Measurements from ENCODE around the gene TMA7B. TPM values are rescaled to one million over a fixed set of nuclear protein-coding genes. Genes with fewer than 3 reads are reported as not detected.

Gene TMA7B
- total RNA-seq, 1 experiment from 2014 or later = not detected

DNA sequence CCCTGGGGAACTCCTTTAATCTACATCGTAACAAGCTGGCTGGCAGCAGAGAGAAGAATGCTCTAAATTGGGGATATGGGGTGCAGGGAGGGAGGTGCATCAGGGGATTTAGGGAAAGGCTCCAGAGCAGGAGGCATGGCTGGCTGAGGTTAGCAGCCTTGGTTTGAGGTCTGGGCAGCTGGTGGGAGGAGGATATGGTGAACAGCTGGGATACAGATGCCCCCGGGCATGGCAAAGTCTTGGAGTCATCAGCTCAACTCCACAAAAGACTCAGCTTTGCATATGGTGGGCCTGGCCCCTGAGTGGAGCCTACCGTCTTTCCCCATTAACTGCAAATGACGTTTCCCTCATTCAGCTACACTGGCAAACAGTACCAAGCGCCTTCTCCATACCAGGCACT is 40.0 kb downstream of the TMA7B start:
- no peak for DNase-seq
- H3F3A ChIP-seq (ENCODE audit: low read length, unreplicated experiment) = no peaks in the 10 kb centered on the region
- peaks cover 28% of the 10 kb centered on the region for H3K4me1 ChIP-seq (ENCODE audit: insufficient read depth, low read length)
- 0 out of 2 replicates have a peak, but pooled peaks cover 4% of the 10 kb centered on the region for H4K20me1 ChIP-seq (ENCODE audit: low read length)
- intact Hi-C loops (cut with micrococcal nuclease) = no loop called here
- H3K9me2 ChIP-seq (replicated peaks; ENCODE audit: low read length) = no peaks in the 10 kb centered on the region
- H3K4me2 ChIP-seq (ENCODE audit: low read length) = no peak overlapping the region
- H3K79me2 ChIP-seq (ENCODE audit: low read length) = peaks cover 16% of the 10 kb centered on the region
- ATAC-seq = no peak
- ChIA-PET POLR2A (ENCODE audit: unreplicated experiment) (no interaction called here), CTCF (no interaction called here)
- TF ChIP-seq EZH2phosphoT487 (IDR thresholded peaks at IDR 0.05; ENCODE audit: borderline replicate concordance, low read length) (no peak), CTCF (conservative IDR thresholded peaks at IDR 0.05; ENCODE audit: low read depth, low read length) (no peak), EZH2 (IDR thresholded peaks at IDR 0.05; ENCODE audit: low read length, unreplicated experiment) (no peak)
- H3K27me3 ChIP-seq (ENCODE audit: low read length) = no peaks in the 10 kb centered on the region
- no TSS peak for BruUV-seq (replicated peaks)
- no peak overlapping the region for H2AFZ ChIP-seq (ENCODE audit: low read length)
- H3K27ac ChIP-seq (ENCODE audit: low read length) = no peak overlapping the region
- H3K36me3 ChIP-seq (ENCODE audit: low read depth, low read length) = no peaks in the 10 kb centered on the region
- no peak overlapping the region for H3K9ac ChIP-seq (ENCODE audit: low read length)
- no peak overlapping the region for H3K4me3 ChIP-seq (ENCODE audit: low read length)
- H3K9me3 ChIP-seq (ENCODE audit: low read length) = no peaks in the 10 kb centered on the region

- H3K9ac ChIP-seq (ENCODE audit: low read length) = no peak overlapping the region
- DNase-seq (no peak), ATAC-seq (no peak)
- no peaks in the 10 kb centered on the region for H3K36me3 ChIP-seq (ENCODE audit: low read depth, low read length)
- H3K79me2 ChIP-seq (ENCODE audit: low read length) = peaks cover 7% of the 10 kb centered on the region
- no peaks in the 10 kb centered on the region for H3K9me3 ChIP-seq (ENCODE audit: low read length)
- H3K9me2 ChIP-seq (replicated peaks; ENCODE audit: low read length) = no peaks in the 10 kb centered on the region
- H3K27me3 ChIP-seq (ENCODE audit: low read length) = no peaks in the 10 kb centered on the region
- H3F3A ChIP-seq (ENCODE audit: low read length, unreplicated experiment) = no peaks in the 10 kb centered on the region
- ChIA-PET CTCF (no interaction called here), POLR2A (ENCODE audit: unreplicated experiment) (no interaction called here)
- no TSS peak for BruUV-seq (replicated peaks)
- no peak overlapping the region for H3K4me2 ChIP-seq (ENCODE audit: low read length)
- H4K20me1 ChIP-seq (ENCODE audit: low read length) = 0 out of 2 replicates have a peak, but pooled peaks cover 1% of the 10 kb centered on the region
- H2AFZ ChIP-seq (ENCODE audit: low read length) = no peak overlapping the region
- TF ChIP-seq EZH2phosphoT487 (IDR thresholded peaks at IDR 0.05; ENCODE audit: borderline replicate concordance, low read length) (no peak), EZH2 (IDR thresholded peaks at IDR 0.05; ENCODE audit: low read length, unreplicated experiment) (no peak), CTCF (conservative IDR thresholded peaks at IDR 0.05; ENCODE audit: low read depth, low read length) (no peak)
- no peak overlapping the region for H3K4me3 ChIP-seq (ENCODE audit: low read length)
- H3K27ac ChIP-seq (ENCODE audit: low read length) = no peak overlapping the region
- intact Hi-C loops (cut with micrococcal nuclease) = no loop called here
- H3K4me1 ChIP-seq (ENCODE audit: insufficient read depth, low read length) = peaks cover 24% of the 10 kb centered on the region
Observed at GRCh38 chr22:40001106-40001505, 40.9 kb downstream of the TMA7B start.

DNA sequence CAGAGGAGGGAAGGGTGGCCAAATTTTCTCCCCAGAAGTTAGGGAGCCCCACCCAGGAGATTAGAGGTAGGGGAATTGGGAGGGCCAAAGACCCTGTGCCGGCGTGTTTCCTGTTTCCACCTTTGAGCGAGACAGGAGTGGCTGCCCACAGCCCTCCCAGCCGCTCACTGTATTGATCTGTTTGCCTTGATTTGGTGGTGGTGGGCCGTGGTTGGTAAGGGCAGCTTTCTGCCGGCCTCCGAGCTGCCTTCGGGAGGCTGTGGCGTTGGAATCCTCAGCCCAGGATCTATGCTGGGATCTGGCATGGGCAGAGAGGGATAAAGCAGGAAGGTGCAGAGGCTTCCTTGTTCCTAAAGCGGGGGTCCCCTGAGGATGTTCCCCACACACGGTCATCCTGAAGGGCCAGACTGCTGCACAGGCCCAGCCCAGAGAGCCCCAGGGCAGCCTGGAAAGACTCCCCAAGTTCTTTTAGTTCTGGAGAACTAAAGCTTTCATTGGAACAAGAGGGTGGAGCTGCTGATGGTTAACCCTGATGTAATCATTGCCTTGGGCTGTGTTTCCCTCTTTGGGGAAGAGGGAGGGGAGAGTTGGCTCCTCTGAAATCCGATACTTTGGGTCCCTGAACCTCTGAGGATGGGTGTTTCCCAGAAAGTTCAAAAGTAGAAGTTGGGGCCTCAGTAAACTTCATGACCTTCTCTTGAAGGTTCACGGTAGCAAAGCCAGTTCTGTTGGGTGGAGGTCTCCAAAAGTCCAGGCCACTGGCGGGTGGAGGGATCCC is 41.8 kb downstream of the TMA7B start:
- H3K9me2 ChIP-seq (replicated peaks; ENCODE audit: low read length) = no peaks in the 10 kb centered on the region
- H3K27ac ChIP-seq (ENCODE audit: low read length) = no peak overlapping the region
- TF ChIP-seq EZH2phosphoT487 (IDR thresholded peaks at IDR 0.05; ENCODE audit: borderline replicate concordance, low read length) (no peak), EZH2 (IDR thresholded peaks at IDR 0.05; ENCODE audit: low read length, unreplicated experiment) (no peak), CTCF (conservative IDR thresholded peaks at IDR 0.05; ENCODE audit: low read depth, low read length) (no peak)
- H3K9ac ChIP-seq (ENCODE audit: low read length) = no peak overlapping the region
- ChIA-PET POLR2A (ENCODE audit: unreplicated experiment) (no interaction called here), CTCF (no interaction called here)
- no peaks in the 10 kb centered on the region for H3K27me3 ChIP-seq (ENCODE audit: low read length)
- no peak for DNase-seq
- H3K4me3 ChIP-seq (ENCODE audit: low read length) = no peak overlapping the region
- ATAC-seq = no peak
- H3K9me3 ChIP-seq (ENCODE audit: low read length) = no peaks in the 10 kb centered on the region
- no TSS peak for BruUV-seq (replicated peaks)
- no peaks in the 10 kb centered on the region for H3F3A ChIP-seq (ENCODE audit: low read length, unreplicated experiment)
- H2AFZ ChIP-seq (ENCODE audit: low read length) = no peak overlapping the region
- intact Hi-C loops (cut with micrococcal nuclease) = no loop called here
- no peak overlapping the region for H3K4me2 ChIP-seq (ENCODE audit: low read length)
- no peaks in the 10 kb centered on the region for H4K20me1 ChIP-seq (ENCODE audit: low read length)
- H3K79me2 ChIP-seq (ENCODE audit: low read length) = no peaks in the 10 kb centered on the region
- H3K36me3 ChIP-seq (ENCODE audit: low read depth, low read length) = no peaks in the 10 kb centered on the region
- peaks cover 15% of the 10 kb centered on the region for H3K4me1 ChIP-seq (ENCODE audit: insufficient read depth, low read length)
